CD4-positive, alpha-beta T cell treated with Interleukin-6 at 100 ng/mL for 8 hours (primary cell): ENCODE results near the gene CBY2.
"Not testable (repeated sequence)": the region's sequence is repeated elsewhere in the genome, so short reads cannot be mapped to it uniquely, and the experiment has no call there.

Experiments used
- DNase-seq: peaks from one replicate; pipeline ENCODE4 v3.0.0-alpha.2; 2020; ENCODE audit warnings: mixed read lengths, low spot score

Gene CBY2

DNA sequence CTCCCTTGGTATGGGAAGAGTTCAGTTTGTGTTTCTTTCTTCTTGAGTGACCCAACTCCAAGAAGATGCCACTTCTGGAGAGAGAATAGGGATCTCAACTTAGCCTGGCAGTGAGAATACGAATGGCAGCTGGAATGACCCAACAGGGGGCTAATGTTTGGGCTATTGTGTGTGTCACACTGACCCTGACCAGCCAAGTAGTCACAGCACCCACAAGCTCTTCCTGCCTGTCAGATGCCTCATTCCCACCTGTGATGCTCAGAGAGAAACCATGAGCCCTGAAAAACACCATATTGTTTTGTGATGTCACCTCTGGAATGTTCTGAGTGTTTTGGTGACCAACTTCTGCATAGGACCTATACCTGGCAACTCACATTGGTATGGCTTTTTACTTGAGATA, at the start of gene CBY2:
TSS of gene CBY2 (plus strand) at position 233 of the 400 bp plus-strand sequence. CDS start at position 304, 71 bp downstream.
- DNase-seq = no peak

- DNase-seq = no peak
These were observed 47.3 kb upstream of the CBY2 start for GRCh38 chr13:45654633-45655349.

DNA sequence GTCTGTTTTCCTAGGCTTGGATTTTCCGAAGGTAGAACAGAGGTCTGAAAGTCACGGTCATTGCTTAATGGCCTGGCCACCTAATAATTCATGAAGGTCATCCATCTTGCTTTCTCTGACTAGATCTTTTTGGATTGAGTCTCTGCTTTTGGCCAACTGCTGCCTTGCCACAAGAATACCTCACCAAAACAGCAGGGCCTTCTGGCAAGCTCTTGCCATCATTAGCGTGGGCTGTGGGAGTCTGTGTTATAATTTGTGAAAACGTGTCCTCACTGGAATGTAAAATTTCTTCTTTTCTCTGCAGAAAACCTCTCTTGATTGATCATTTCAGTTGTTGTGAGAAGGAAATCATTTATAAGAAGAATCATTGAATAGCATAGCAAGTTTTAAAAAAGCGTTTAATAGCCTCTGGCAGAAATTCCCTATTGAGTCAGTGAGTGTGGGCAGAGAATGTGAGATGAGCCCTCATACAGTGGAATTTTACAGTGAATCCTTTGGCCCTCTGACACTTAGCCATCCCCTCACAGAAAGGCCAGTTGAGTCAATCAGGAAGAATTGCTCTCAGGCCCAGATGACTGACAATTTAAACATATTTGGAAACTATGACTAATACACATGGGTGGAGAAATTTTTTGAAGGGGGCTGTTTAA, 43.4 kb upstream of the CBY2 start:
- DNase-seq = no peak

GRCh38 chr13:45659536-45659935, 42.6 kb upstream of the CBY2 start:
- DNase-seq = no peak

- not testable (repeated sequence) for DNase-seq
These were observed 41.7 kb upstream of the CBY2 start for GRCh38 chr13:45660458-45660857.

DNA sequence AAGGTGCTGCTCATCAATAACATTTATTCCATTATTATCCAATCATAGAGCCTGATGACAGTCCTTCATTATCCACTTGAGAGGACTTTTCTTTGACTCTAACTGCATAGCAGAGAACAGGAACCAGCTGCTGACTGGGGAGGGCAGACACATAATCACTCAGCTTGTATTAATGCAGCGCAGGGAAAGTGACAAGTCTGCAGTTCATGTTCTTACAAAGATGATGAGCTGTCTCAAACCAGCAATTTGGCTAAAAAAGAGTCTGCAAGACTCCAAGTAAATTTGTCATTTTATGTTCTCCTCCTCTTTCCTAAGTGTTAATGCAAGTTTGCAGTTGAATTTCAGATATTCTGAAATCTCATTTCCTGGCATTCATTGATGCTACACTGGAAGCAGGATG, 40.0 kb upstream of the CBY2 start:
- DNase-seq = no peak

- DNase-seq = not testable (repeated sequence)
These were observed 39.2 kb upstream of the CBY2 start for GRCh38 chr13:45662903-45663302.

DNA sequence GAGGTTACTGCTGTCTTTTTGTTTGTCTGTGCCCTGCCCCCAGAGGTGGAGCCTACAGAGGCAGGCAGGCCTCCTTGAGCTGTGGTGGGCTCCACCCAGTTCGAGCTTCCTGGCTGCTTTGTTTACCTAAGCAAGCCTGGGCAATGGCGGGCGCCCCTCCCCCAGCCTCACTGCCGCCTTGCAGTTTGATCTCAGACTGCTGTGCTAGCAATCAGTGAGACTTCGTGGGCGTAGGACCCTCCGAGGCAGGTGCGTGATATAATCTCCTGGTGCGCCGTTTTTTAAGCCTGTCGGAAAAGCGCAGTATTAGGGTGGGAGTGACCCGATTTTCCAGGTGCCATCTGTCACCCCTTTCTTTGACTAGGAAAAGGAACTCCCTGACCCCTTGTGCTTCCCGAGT, 32.5 kb upstream of the CBY2 start:
- DNase-seq = not testable (repeated sequence)

- no peak for DNase-seq
These were observed 31.8 kb upstream of the CBY2 start for GRCh38 chr13:45670189-45670885.

DNA sequence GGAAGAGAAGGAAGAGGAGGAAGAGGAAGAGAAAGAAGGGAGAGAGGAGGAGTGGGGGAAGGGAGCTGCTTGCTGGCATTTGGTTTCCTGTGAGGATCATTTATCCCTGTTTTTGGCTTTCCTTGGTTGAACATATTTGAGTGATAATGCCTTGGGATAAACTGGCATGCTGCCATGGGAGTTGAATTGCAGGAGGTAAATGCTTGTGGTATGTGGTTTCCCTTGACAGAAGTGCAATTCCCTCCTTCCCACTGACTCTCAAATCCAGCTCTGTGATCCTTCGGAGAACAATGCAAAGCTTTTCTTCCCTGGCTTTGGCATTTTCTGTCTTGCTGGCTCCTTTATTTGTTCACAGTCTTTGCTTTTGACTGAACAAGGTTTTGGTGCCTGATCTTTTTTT, 27.2 kb upstream of the CBY2 start:
- no peak for DNase-seq

DNA sequence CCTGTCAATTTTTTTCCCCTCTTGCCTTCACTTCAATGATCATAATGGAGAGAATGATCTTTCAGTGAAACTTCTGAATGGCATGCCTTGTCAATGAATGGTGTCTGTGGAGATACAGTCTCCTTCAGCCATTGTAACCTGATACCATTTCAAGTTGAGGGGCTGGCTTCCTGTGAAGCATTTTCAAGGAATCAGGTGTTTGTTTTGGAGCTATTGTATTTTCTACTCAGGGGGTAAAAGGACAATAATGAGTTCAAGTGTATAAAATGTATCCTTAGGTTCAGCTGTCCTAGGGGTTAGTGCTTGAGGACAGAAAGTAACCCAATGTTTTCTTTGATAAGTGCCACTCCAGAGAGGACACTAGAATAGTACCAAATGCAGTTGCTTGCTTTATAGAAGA, 23.8 kb upstream of the CBY2 start:
- DNase-seq = no peak

DNA sequence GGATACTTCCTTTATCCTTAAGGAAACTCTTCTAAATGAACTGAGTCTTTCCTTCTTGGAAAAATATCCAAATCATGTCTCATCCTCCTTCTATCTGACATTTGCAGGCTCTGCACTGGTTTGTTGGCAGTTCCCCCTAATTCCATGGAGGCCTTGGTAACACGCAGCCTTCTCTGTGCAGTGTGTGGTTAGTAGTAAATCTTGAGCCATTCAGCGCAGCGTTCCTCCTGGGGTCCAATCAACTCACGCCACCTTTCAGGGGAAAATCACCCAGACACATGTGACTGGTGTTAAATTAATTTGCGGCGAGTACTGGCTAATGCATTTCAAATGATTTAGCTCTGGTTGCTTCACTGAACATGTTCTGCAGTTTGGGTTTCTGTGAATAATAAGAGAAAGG, 21.0 kb upstream of the CBY2 start:
- no peak for DNase-seq

DNA sequence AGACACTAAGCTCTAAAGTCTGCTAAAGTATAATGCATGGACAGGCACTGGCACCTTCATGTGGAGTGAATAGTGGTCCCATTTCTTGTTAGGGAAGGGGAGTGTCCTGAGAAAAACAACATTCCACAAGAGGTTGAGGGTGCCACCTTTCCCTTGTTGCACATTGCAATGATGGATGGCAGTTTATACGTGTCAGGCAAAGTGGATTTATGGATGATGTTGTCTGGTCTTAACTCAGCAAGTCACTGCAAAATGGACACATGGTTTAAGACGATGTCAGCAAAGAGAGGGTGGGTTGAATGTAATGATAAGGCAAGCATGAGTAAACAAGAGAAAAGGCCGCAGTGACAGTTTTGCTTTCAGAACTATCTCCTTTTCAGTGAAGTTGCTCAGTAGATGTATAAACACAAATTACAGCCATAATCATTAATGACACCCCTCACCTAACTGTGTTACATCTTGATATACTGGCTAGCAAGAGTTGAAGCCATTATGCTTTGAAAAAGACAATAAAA, 19.6 kb upstream of the CBY2 start:
- DNase-seq = no peak

GRCh38 chr13:45683701-45684100, 18.4 kb upstream of the CBY2 start:
- DNase-seq = no peak

GRCh38 chr13:45688577-45688976, 13.5 kb upstream of the CBY2 start:
- no peak for DNase-seq

- DNase-seq = no peak
These were observed 11.5 kb upstream of the CBY2 start for GRCh38 chr13:45690636-45691035.

DNA sequence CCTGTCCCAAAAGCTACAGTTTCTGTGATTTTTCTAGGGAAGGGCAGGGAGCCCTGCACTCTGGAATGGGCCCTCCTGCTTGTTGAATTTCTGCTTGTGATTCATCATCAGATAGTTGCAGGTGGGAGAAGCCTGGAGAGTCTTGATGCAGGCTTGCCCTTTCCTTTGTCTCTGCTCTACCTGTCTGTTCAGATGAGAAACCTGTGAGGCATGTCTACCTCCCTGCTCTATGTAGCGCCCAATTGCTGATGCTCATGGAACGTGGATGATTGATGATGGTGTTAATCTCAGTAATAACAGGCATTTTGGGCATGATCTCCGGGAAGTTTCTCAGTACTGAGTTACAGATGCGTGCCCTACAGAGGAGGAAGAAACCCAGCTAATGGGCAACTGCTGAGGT, 10.9 kb upstream of the CBY2 start:
- DNase-seq = no peak

DNA sequence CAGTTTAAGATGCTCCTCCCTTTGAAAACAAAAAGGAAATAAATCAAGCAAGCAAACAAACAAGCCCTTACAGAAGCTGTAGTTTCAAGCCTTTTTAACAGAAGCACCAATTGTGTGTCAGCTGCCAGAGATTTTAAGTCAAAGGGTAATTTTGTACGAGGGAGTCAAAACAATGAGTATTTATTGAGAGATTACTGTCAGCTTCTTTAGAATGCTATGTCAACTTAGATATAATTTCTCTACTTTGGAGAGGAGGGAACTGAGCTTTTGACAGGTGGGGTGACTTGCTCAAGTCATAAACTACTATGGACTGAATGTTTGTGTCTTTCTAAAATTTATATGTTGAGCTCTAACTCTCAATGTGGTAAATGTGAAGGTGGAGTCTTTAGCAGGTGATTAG, 10.5 kb upstream of the CBY2 start:
- DNase-seq = no peak

DNA sequence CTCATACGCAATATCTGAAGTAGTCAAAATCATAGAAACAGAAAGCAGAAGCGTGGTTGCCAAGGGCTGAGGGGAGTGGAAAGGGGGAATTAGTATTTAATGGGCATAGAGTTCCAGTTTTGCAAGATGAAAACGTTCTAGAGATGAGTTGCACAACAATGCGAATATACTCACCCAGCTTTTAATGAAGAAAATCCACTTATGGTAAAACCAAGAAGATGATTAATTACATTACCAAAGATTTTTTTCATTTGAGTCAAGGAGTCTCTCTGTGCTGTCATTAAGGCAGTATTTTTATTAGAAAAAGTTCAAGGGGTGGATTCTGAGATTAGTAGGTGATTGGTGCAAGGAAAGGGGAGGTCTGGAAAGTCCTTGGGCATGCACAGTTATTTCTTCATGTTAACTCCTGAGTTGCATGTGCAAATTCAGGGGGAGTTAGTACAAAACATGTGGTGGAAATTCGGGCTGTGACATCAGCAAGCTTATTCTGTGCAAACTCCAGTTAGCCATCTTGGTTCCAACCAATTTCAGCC, 6.9 kb upstream of the CBY2 start:
- no peak for DNase-seq

- no peak for DNase-seq
These were observed 5.4 kb upstream of the CBY2 start for GRCh38 chr13:45696610-45697226.

GRCh38 chr13:45700971-45701900, 884 bp upstream of the CBY2 start:
- no peak for DNase-seq
